Measurements from ENCODE around the gene PDE4A. TPM values are rescaled to one million over a fixed set of nuclear protein-coding genes. Genes with fewer than 3 reads are reported as not detected.
A peak's percentile ranks its signal among the peaks of the same experiment; 100 is the strongest.
"Not testable (repeated sequence)": the region's sequence is repeated elsewhere in the genome, so short reads cannot be mapped to it uniquely, and the experiment has no call there.

Gene PDE4A
- 10 to 100 TPM in 2 of 5 donors, 1 to 10 TPM in 3; 2.3 to 30.7 (median 8.9) TPM for total RNA-seq
- 10 to 100 TPM in 2 of 3 donors, 1 to 10 TPM in 1; 5.0 to 12.9 (median 11.0) TPM for polyA plus RNA-seq
- long read RNA-seq, donor 1 = 0 reads
- long read RNA-seq, donor 2, partial matches to known transcripts = 0 of 1 reads
- long read RNA-seq, donor 2, other reads (novel, unspliced or antisense) = 0 of 1 reads
- long read RNA-seq, donor 3, partial matches to known transcripts = 0 of 1 reads
- long read RNA-seq, donor 3, other reads (novel, unspliced or antisense) = 0 of 1 reads
- long read RNA-seq, donor 4 = 0 reads
- long read RNA-seq, donor 5, partial matches to known transcripts = 9 of 9 reads
- long read RNA-seq, donor 5, other reads (novel, unspliced or antisense) = 0 of 9 reads
- long read RNA-seq, donor 6, partial matches to known transcripts = 0 of 4 reads
- long read RNA-seq, donor 6, other reads (novel, unspliced or antisense) = 0 of 4 reads
- long read RNA-seq, donor 7, partial matches to known transcripts = 0 of 2 reads
- long read RNA-seq, donor 7, other reads (novel, unspliced or antisense) = 0 of 2 reads
- long read RNA-seq, donor 8, partial matches to known transcripts = 6 of 8 reads
- long read RNA-seq, donor 8, other reads (novel, unspliced or antisense) = 0 of 8 reads
- long read RNA-seq, donor 9, partial matches to known transcripts = 6 of 6 reads
- long read RNA-seq, donor 9, other reads (novel, unspliced or antisense) = 0 of 6 reads
- long read RNA-seq, donor 10 = 0 reads

GRCh38 chr19:10420444-10421239 is at the start of gene PDE4A:
TSS of gene PDE4A (plus strand) at chr19:10420538. CDS start at chr19:10420765, 227 bp downstream.
- no peaks in the 10 kb centered on the region for H3K36me3 ChIP-seq
- H3K4me1 ChIP-seq = peaks cover 50 to 84% (median 70%) of the 10 kb centered on the region in 4 donors
- TF ChIP-seq POLR2A (IDR thresholded peaks at IDR 0.05) = no peak
- no peak for TF ChIP-seq POLR2AphosphoS5 (IDR thresholded peaks at IDR 0.05)
- no peak for TF ChIP-seq EP300 (IDR thresholded peaks at IDR 0.05)
- TF ChIP-seq CTCF (IDR thresholded peaks at IDR 0.05) = no peak
- 0 to 5% (median 2%) methylated on average over 9 to 98 of the region's 104 CpGs for WGBS, 5 donors
- H3K27ac ChIP-seq = no peak within 1 kb of the TSS
- peaks cover 35 to 99% (median 84%) of the 10 kb centered on the region in 3 donors for H3K27me3 ChIP-seq
- intact Hi-C loops (cut with DNase I; ENCODE audit: low total_unique reads) = no loop called here
- H3K4me3 ChIP-seq = peak within 1 kb of the TSS in 3 of 4 donors; percentile 12 to 38 (median 31)
- no peaks in the 10 kb centered on the region for H3K9me3 ChIP-seq
- peak in 1 of 2 donors; percentile 63 for DNase-seq

GRCh38 chr19:10372690-10373089 is 47.6 kb upstream of the PDE4A start:
- intact Hi-C loops (cut with DNase I; ENCODE audit: low total_unique reads) = loop anchor here (10.0 kb wide), 1 partner anchor 48 kb away; no protein-coding TSS in a partner anchor
- no peaks in the 10 kb centered on the region for H3K9me3 ChIP-seq
- 89 to 98% (median 94%) methylated on average over 3 of the region's 3 CpGs for WGBS, 5 donors
- H3K4me3 ChIP-seq = no peak overlapping the region
- no peaks in the 10 kb centered on the region for H3K4me1 ChIP-seq
- no peak for TF ChIP-seq CTCF (IDR thresholded peaks at IDR 0.05)
- no peak for TF ChIP-seq POLR2AphosphoS5 (IDR thresholded peaks at IDR 0.05)
- TF ChIP-seq POLR2A (IDR thresholded peaks at IDR 0.05) = no peak
- no peak for TF ChIP-seq EP300 (IDR thresholded peaks at IDR 0.05)
- no peak for DNase-seq
- H3K27me3 ChIP-seq = no peaks in the 10 kb centered on the region
- H3K36me3 ChIP-seq = peaks cover 46 to 92% (median 91%) of the 10 kb centered on the region in 4 donors
- H3K27ac ChIP-seq = peak overlapping the region in 1 of 5 donors; percentile 35

GRCh38 chr19:10374931-10375330 is 45.4 kb upstream of the PDE4A start:
- no peaks in the 10 kb centered on the region for H3K27me3 ChIP-seq

GRCh38 chr19:10377140-10377640 is 43.1 kb upstream of the PDE4A start:
- H3K9me3 ChIP-seq, H3K27ac ChIP-seq, DNase-seq, H3K27me3 ChIP-seq, H3K4me3 ChIP-seq: not testable (repeated sequence)
- Histone ChIP-seq H3K36me3 (peaks cover 26 to 61% (median 54%) of the 10 kb centered on the region in 4 donors), H3K4me1 (peaks cover 10 to 26% (median 19%) of the 10 kb centered on the region in 4 donors)
- intact Hi-C loops (cut with DNase I; ENCODE audit: low total_unique reads) = loop anchor here (10.0 kb wide), 1 partner anchor 52 kb away; no protein-coding TSS in a partner anchor
- WGBS, 5 donors = 86 to 100% (median 97%) methylated on average over 2 of the region's 2 CpGs

More at GRCh38 chr19:10374931-10375330, 45.4 kb upstream of the PDE4A start:
- Histone ChIP-seq H3K27ac (no peak overlapping the region), H3K9me3 (no peaks in the 10 kb centered on the region), H3K36me3 (peaks cover 26 to 83% (median 76%) of the 10 kb centered on the region in 4 donors), H3K4me3 (no peak overlapping the region), H3K4me1 (peaks cover 6 to 19% (median 13%) of the 10 kb centered on the region in 4 donors)
- intact Hi-C loops (cut with DNase I; ENCODE audit: low total_unique reads) = loop anchor here (10.0 kb wide), 1 partner anchor 50 kb away; no protein-coding TSS in a partner anchor
- TF ChIP-seq POLR2A (IDR thresholded peaks at IDR 0.05) (no peak), CTCF (IDR thresholded peaks at IDR 0.05) (no peak), EP300 (IDR thresholded peaks at IDR 0.05) (no peak), POLR2AphosphoS5 (IDR thresholded peaks at IDR 0.05) (no peak)
- DNase-seq = no peak
- 84 to 90% (median 87%) methylated on average over 5 of the region's 5 CpGs for WGBS, 5 donors
